Neural crest cell (in vitro differentiated cells): ENCODE data around the gene HHLA2. TPM values are rescaled to one million over a fixed set of nuclear protein-coding genes. Genes with fewer than 3 reads are reported as not detected.

Experiments used
- DNase-seq: peaks from one replicate; pipeline ENCODE4 v3.0.0; 2021; ENCODE audit warnings: low read depth, mixed read lengths, low spot score
- H3K27ac Mint-ChIP-seq: one replicate; pipeline ENCODE4 v1.8.0; 2021; ENCODE audit warnings: mild to moderate bottlenecking, mixed read lengths; ENCODE audit not compliant: unreplicated experiment
- H3K27me3 Mint-ChIP-seq: 2 replicates; pipeline ENCODE4 v1.8.0; 2021; ENCODE audit warnings: low read depth, mild to moderate bottlenecking, mixed read lengths
- H3K36me3 Mint-ChIP-seq: 2 replicates; pipeline ENCODE4 v1.8.0; 2021; ENCODE audit warnings: low read depth, mild to moderate bottlenecking, mixed read lengths
- H3K4me1 Mint-ChIP-seq: 2 replicates; pipeline ENCODE4 v1.8.0; 2021; ENCODE audit warnings: mixed read lengths
- H3K4me3 Mint-ChIP-seq: one replicate; pipeline ENCODE4 v1.8.0; 2021; ENCODE audit warnings: mild to moderate bottlenecking, mixed read lengths
- H3K9me3 Mint-ChIP-seq: 2 replicates; pipeline ENCODE4 v1.8.0; 2021; ENCODE audit warnings: mixed read lengths
- total RNA-seq: library from RNA; stranded (reverse); gene quantifications from 2 replicates; pipeline ENCODE4 v1.2.1, GENCODE V29; 2021
- TF ChIP-seq, protein P1 (sequence below): fragments of 200-600 bp; sonication (generic); conservative IDR thresholded peaks from 2 replicates; pipeline ENCODE4 v1.5.0; 2021; ENCODE audit warnings: antibody characterized with exemption, mild to moderate bottlenecking

The HHLA2 gene
- total RNA-seq, 1 donor from 2014 or later = not detected

DNA sequence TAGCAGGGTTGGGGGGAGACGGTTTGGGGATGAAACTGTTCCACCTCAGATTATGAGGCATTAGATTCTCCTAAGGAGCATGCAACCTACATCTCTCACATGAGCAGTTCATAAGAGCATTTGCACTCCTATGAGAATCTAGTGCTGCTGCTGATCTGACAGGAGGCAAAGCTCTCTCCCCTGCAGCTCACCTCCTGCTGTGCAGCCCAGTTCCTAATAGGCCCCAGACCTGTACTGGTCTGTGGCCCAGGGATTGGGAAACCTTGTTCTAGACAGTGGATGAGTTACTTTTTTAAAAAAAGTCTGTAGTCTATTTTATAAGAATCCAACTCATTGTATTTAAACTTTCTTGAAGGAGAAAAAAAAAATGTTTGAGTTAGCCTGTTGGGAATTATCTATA lies 100.0 kb downstream of the HHLA2 start:
- TF ChIP-seq, protein P1, sequence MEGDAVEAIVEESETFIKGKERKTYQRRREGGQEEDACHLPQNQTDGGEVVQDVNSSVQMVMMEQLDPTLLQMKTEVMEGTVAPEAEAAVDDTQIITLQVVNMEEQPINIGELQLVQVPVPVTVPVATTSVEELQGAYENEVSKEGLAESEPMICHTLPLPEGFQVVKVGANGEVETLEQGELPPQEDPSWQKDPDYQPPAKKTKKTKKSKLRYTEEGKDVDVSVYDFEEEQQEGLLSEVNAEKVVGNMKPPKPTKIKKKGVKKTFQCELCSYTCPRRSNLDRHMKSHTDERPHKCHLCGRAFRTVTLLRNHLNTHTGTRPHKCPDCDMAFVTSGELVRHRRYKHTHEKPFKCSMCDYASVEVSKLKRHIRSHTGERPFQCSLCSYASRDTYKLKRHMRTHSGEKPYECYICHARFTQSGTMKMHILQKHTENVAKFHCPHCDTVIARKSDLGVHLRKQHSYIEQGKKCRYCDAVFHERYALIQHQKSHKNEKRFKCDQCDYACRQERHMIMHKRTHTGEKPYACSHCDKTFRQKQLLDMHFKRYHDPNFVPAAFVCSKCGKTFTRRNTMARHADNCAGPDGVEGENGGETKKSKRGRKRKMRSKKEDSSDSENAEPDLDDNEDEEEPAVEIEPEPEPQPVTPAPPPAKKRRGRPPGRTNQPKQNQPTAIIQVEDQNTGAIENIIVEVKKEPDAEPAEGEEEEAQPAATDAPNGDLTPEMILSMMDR = no peak
- Mint-ChIP-seq H3K27ac (no peak overlapping the region), H3K9me3 (peaks cover 8% of the 10 kb centered on the region), H3K4me1 (no peaks in the 10 kb centered on the region), H3K4me3 (no peak overlapping the region), H3K36me3 (peaks cover 2% of the 10 kb centered on the region), H3K27me3 (no peaks in the 10 kb centered on the region)
- DNase-seq = no peak

DNA sequence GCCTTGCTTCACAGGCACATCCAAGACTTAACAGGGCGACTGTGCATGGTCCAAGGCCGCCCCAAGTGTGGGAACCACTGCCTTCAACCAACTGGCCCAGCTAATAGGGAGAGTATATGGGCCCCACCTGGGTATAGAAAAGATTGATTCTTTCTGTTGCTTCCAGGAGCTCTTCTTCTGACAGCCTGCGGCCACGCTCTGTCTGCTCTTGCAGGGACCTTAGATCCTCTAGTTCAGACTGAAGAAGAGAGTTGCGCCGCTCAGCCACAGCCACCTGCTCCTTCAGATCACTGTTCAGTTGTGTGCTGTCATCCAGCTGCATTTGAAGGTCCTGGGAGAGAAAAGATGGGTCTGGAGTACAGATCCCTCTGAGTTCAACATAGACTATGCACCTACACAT lies 102.2 kb downstream of the HHLA2 start:
- TF ChIP-seq, protein P1 = no peak
- no peaks in the 10 kb centered on the region for H3K4me1 Mint-ChIP-seq
- DNase-seq = no peak
- H3K27me3 Mint-ChIP-seq = no peaks in the 10 kb centered on the region
- H3K27ac Mint-ChIP-seq = no peak overlapping the region
- H3K36me3 Mint-ChIP-seq = peaks cover 2% of the 10 kb centered on the region
- no peak overlapping the region for H3K4me3 Mint-ChIP-seq
- peaks cover 8% of the 10 kb centered on the region for H3K9me3 Mint-ChIP-seq

DNA sequence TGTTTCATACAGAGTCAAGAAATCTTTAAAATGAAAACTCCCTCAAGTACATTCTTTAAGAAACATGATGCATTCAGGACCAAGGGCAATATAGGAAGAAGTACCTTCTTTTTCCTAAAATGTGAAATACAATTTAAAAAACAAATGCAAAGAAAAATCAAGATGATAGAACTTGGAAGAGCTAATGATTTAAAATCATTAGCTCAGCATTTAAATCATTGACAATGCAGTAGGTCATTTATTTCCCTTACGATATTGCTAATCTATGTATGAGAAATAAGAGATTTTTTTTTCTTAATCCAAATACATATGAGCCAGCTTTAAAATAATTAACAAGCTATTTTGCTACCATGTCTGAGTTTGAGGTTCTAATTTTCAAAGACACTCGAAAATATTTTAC lies 105.5 kb downstream of the HHLA2 start:
- TF ChIP-seq, protein P1 = no peak
- H3K4me3 Mint-ChIP-seq = no peak overlapping the region
- H3K27ac Mint-ChIP-seq = no peak overlapping the region
- H3K27me3 Mint-ChIP-seq = no peaks in the 10 kb centered on the region
- H3K4me1 Mint-ChIP-seq = peaks cover 9% of the 10 kb centered on the region
- DNase-seq = no peak
- H3K36me3 Mint-ChIP-seq = peaks cover 2% of the 10 kb centered on the region
- peaks cover 8% of the 10 kb centered on the region for H3K9me3 Mint-ChIP-seq

DNA sequence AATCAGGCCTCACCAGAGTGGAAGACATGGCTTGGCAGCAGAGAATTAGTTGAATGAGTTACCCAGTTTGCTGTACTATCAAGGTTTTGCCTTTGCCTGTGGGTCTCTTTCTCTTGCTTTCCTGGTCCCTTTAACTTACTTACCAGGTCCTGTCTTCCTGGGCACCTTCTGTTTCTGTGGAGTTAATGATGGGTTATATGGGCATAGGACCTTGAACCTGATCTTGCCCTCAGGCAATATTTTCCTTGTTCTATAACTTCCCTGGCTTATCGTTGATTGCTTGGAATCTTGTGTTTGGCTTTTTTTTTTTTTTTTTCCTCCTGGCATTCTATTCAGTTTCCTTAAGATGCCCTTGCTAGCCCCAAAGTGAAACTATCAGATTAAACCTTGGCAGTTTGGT lies 106.8 kb downstream of the HHLA2 start:
- no peaks in the 10 kb centered on the region for H3K27me3 Mint-ChIP-seq

DNA sequence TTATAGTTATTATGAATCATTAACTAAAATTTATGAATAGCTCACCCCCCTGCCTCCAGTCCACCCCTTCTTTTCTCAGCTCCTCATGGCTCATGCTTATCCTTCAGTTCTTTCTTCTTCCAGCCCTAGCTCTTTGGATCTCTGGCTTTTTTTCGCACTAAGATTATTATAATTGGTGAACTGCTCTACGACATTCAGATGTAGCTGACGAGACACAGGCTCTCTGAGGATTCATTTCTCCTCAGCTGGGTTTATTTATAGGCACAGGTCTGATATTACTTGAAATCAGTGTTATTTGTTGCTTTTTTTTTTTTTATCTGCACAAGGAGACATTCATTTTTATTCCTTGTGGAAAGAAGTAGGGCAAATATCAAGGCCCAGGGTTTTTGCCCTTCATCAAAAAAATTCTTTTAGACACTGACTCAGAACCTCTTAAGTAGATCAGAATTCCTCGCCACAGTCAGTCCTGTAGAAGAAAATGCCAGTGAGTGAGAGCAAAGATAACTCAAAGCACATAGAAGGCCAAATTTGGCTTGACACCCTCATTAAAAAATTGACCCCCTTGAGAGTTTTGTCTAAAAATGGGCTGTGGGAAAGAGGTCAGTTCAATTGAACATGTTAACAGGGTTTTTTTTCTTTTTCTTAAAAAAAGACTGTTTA lies 107.5 kb downstream of the HHLA2 start:
- no peak overlapping the region for H3K27ac Mint-ChIP-seq
- peaks cover 2% of the 10 kb centered on the region for H3K36me3 Mint-ChIP-seq
- DNase-seq = no peak
- TF ChIP-seq, protein P1 = no peak
- peaks cover 6% of the 10 kb centered on the region for H3K9me3 Mint-ChIP-seq
- H3K4me3 Mint-ChIP-seq = no peak overlapping the region
- H3K4me1 Mint-ChIP-seq = peaks cover 15% of the 10 kb centered on the region
- H3K27me3 Mint-ChIP-seq = no peaks in the 10 kb centered on the region

More for the DNA sequence above, 106.8 kb downstream of the HHLA2 start:
- TF ChIP-seq, protein P1 = no peak
- peaks cover 6% of the 10 kb centered on the region for H3K9me3 Mint-ChIP-seq
- no peak overlapping the region for H3K4me3 Mint-ChIP-seq
- DNase-seq = no peak
- H3K4me1 Mint-ChIP-seq = peaks cover 15% of the 10 kb centered on the region
- no peak overlapping the region for H3K27ac Mint-ChIP-seq
- H3K36me3 Mint-ChIP-seq = peaks cover 2% of the 10 kb centered on the region
